DOHH2 (cell line): ENCODE data around the gene STXBP2.

Experiments used
- H3F3A ChIP-seq: fragments of 200-600 bp; sonication (generic), shearing (Covaris generic); 2 replicates; pipeline ENCODE4 v1.6.0; 2016; ENCODE audit warnings: antibody characterized with exemption, mild to moderate bottlenecking; ENCODE audit not compliant: control insufficient read depth, insufficient read depth
- H3K27ac ChIP-seq: fragments of 200-600 bp; sonication (generic); 2 replicates; pipeline ENCODE4 v1.5.1; 2014; ENCODE audit warnings: low read depth, mild to moderate bottlenecking, low read length, moderate library complexity
- H3K27me3 ChIP-seq: fragments of 200-600 bp; sonication (generic); 2 replicates; pipeline ENCODE4 v1.6.1; 2014; ENCODE audit warnings: mild to moderate bottlenecking, low read length, mixed read lengths; ENCODE audit not compliant: control insufficient read depth
- H3K36me3 ChIP-seq: fragments of 200-600 bp; sonication (generic); 2 replicates; pipeline ENCODE4 v1.6.1; 2014; ENCODE audit warnings: mild to moderate bottlenecking, low read length, moderate library complexity, mixed read lengths; ENCODE audit not compliant: control insufficient read depth
- H3K4me1 ChIP-seq: fragments of 200-600 bp; sonication (generic); 2 replicates; pipeline ENCODE4 v1.6.1; 2014; ENCODE audit warnings: mild to moderate bottlenecking, low read length, mixed read lengths; ENCODE audit not compliant: control insufficient read depth
- H3K4me2 ChIP-seq: fragments of 200-600 bp; sonication (generic); 2 replicates; pipeline ENCODE4 v1.6.0; 2014; ENCODE audit warnings: mild to moderate bottlenecking, low read length, moderate library complexity
- H3K4me3 ChIP-seq: fragments of 200-600 bp; sonication (generic); 2 replicates; pipeline ENCODE4 v1.5.1; 2014; ENCODE audit warnings: mild to moderate bottlenecking, low read length, mixed read lengths
- H3K79me2 ChIP-seq: fragments of 200-600 bp; sonication (generic); 2 replicates; pipeline ENCODE4 v1.6.1; 2014; ENCODE audit warnings: mild to moderate bottlenecking, low read length, mixed read lengths; ENCODE audit not compliant: control insufficient read depth
- H3K9me2 ChIP-seq: fragments of 200-600 bp; sonication (generic); replicated peaks from 2 replicates; pipeline ENCODE4 v1.6.1; 2014; ENCODE audit warnings: mild to moderate bottlenecking, low read length, mixed read lengths; ENCODE audit not compliant: control insufficient read depth
- H3K9me3 ChIP-seq: fragments of 200-600 bp; sonication (generic); 2 replicates; pipeline ENCODE4 v1.6.1; 2014; ENCODE audit warnings: antibody characterized with exemption, low read length, mixed read lengths; ENCODE audit not compliant: control insufficient read depth, insufficient read depth
- H4K20me1 ChIP-seq: fragments of 200-600 bp; sonication (generic); 2 replicates; pipeline ENCODE4 v1.6.0; 2014; ENCODE audit warnings: low read depth, mild to moderate bottlenecking, antibody characterized with exemption, low read length, moderate library complexity; ENCODE audit not compliant: control insufficient read depth, insufficient read depth
- CTCF ChIP-seq: fragments of 200-600 bp; sonication (generic); IDR thresholded peaks from one replicate; pipeline ENCODE4 v1.5.1; 2014; ENCODE audit warnings: antibody characterized with exemption, mild to moderate bottlenecking, low read depth, low read length; ENCODE audit not compliant: poor library complexity, severe bottlenecking
- EZH2phosphoT487 ChIP-seq: fragments of 200-600 bp; sonication (generic); IDR thresholded peaks from 2 replicates; pipeline ENCODE4 v1.6.1; 2017; ENCODE audit warnings: borderline replicate concordance, mild to moderate bottlenecking, antibody characterized with exemption, low read length, moderate library complexity, mixed read lengths

The STXBP2 gene

DNA sequence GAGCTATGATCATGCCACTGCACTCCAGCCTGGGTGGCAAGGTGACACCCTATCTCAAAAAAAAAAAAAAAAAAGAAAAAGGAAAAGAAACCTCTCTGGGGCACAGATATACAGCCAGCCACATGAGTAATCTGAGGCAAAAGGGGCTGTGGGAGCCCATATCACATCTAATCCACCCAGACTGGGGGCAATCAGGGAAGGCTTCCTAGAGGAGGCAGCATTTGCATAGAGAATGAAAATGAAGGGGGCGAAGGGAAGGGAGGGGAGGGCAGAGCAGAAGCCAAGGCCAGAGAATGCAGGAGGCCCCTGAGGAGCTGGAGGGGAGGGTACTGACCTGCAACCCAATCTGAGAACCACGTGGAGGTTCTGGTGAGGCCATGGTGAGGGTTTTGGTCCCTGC lies 13.2 kb downstream of the STXBP2 start:
- no peaks in the 10 kb centered on the region for H4K20me1 ChIP-seq
- no peak overlapping the region for H3K4me2 ChIP-seq
- no peaks in the 10 kb centered on the region for H3K79me2 ChIP-seq
- no peaks in the 10 kb centered on the region for H3K9me2 ChIP-seq
- H3K4me1 ChIP-seq, result peaks cover 45% of the 10 kb centered on the region
- 0 out of 2 replicates have a peak, but pooled peaks cover 3% of the 10 kb centered on the region for H3F3A ChIP-seq
- no peak for TF ChIP-seq EZH2phosphoT487
- no peak for TF ChIP-seq CTCF
- H3K36me3 ChIP-seq, result no peaks in the 10 kb centered on the region
- no peak overlapping the region for H3K27ac ChIP-seq
- no peak overlapping the region for H3K4me3 ChIP-seq
- H3K27me3 ChIP-seq, result no peaks in the 10 kb centered on the region
- no peaks in the 10 kb centered on the region for H3K9me3 ChIP-seq

DNA sequence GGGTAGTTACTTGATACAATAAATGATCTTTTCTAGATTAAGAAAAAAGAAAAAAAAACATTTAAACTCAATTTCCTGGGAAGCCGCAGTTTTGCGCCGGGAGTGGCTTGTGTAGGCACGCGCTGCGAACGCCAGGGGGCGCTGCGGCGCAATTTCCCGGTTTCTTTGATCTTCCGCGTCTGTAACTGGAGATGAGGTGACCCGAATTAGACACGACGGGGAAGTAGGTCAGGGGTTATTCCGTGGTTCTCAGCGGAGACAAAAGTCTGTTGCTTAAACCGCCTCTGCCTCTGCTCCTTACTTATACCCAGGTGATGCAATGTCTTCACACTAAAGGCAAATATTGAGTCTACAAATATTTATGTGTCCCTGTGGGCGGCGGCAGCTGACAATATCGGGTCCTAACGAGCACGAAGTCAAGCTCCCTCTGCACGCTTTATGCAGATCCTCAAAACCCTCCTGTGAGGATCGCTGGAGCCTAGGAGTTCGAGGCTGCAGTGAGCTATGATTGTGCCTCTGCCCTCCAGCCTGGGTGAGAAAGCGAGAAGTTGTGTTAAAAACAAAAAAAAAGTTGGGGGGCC lies 15.2 kb downstream of the STXBP2 start:
- Histone ChIP-seq H3K79me2 (no peaks in the 10 kb centered on the region), H3K4me3 (peak overlapping the region; percentile 62), H4K20me1 (no peaks in the 10 kb centered on the region), H3K4me1 (peaks cover 33% of the 10 kb centered on the region), H3F3A (0 out of 2 replicates have a peak, but pooled peaks cover 3% of the 10 kb centered on the region), H3K27me3 (no peaks in the 10 kb centered on the region), H3K36me3 (no peaks in the 10 kb centered on the region), H3K4me2 (peak overlapping the region; percentile 73), H3K9me3 (no peaks in the 10 kb centered on the region), H3K27ac (no peak overlapping the region), H3K9me2 (no peaks in the 10 kb centered on the region)
- TF ChIP-seq CTCF (peak; percentile 88), EZH2phosphoT487 (no peak)

DNA sequence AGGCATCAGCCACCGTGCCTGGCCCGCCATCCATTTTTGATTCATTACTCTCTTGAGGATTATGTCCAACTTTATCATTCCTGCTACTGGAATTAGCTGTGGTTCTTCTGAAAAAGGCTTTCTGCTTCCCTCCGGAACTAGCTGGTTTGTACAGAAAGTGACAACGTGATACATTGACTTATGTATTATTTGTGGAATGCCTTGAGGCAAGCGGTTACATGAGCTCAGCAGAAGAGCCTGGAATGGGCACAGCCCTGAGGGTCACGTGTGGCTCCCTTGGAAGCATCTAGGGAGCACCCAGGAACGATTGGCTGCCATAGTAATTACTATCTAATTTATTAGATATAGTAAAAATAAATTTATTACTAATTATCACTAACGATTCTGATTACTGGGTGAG lies 17.5 kb downstream of the STXBP2 start:
- H3K4me2 ChIP-seq, result no peak overlapping the region
- H3F3A ChIP-seq, result 0 out of 2 replicates have a peak, but pooled peaks cover under 1% of the 10 kb centered on the region
- no peaks in the 10 kb centered on the region for H3K27me3 ChIP-seq
- no peaks in the 10 kb centered on the region for H4K20me1 ChIP-seq
- H3K4me1 ChIP-seq, result peaks cover 25% of the 10 kb centered on the region
- H3K79me2 ChIP-seq, result no peaks in the 10 kb centered on the region
- no peaks in the 10 kb centered on the region for H3K36me3 ChIP-seq
- no peaks in the 10 kb centered on the region for H3K9me2 ChIP-seq
- no peak overlapping the region for H3K4me3 ChIP-seq
- no peak for TF ChIP-seq CTCF
- no peak for TF ChIP-seq EZH2phosphoT487
- H3K9me3 ChIP-seq, result no peaks in the 10 kb centered on the region
- no peak overlapping the region for H3K27ac ChIP-seq
